K562 (cell line): ENCODE data around the gene FN1. TPM values are rescaled to one million over a fixed set of nuclear protein-coding genes. Genes with fewer than 3 reads are reported as not detected.

ENCODE experiments used
- ATAC-seq: fragments of 200-7000 bp; cut with Tn5 transposase; 3 replicates; pipeline ENCODE4 v1.9.1; 2020; ENCODE audit warnings: moderate library complexity
- BruUV-seq: library from RNA; stranded (reverse); fragments of 400-500 nt; replicated peaks from 2 replicates; lab custom pipeline; 2021; lab: Mats Ljungman, UMichigan
- CTCF ChIA-PET: fragments of 300-600 bp; formaldehyde crosslinking; extraction: SDS; loops from one replicate; lab custom pipeline; 2021; ENCODE audit warnings: low intra/inter-chr PET ratio; lab: Yijun Ruan, JAX
- POLR2A ChIA-PET: fragments of 300-600, 350-650 bp; sonication (Branson Sonifier 250); formaldehyde crosslinking; extraction: SDS; loops from one replicate; lab custom pipeline; 2021; ENCODE audit warnings: antibody characterized with exemption, inconsistent platforms; lab: Yijun Ruan, JAX
- DNase-seq, 4 experiments: peaks; one replicate each; pipeline versions ENCODE4 v3.0.0 to v3.0.0-alpha.2; 2011 to 2018; ENCODE audit warnings: low spot score in 3 of 4, mixed read lengths in 3 of 4; ENCODE audit errors: extremely low read depth in 1 of 4
- FAIRE-seq: peaks from 2 replicates; lab custom pipeline; 2011; peaks lifted over from hg19 to GRCh38; lab: Jason Lieb, UNC
- H2AFZ ChIP-seq: 2 replicates; pipeline ENCODE4 v1.6.0; 2011; ENCODE audit warnings: low read depth, low read length, control low read depth, inconsistent platforms
- H3K27ac ChIP-seq: fragments of 200-600 bp; 3 replicates; pipeline ENCODE4 v1.8.0; 2011; ENCODE audit warnings: low read depth, mild to moderate bottlenecking, control low read depth, inconsistent platforms, low read length, moderate library complexity, mixed read lengths; ENCODE audit errors: extremely low read depth
- H3K27me3 ChIP-seq, 2 experiments: fragments of 300-600 bp in 1 of 2; 2 replicates in 1 of 2; 3 replicates in 1 of 2; pipeline versions ENCODE4 v1.6.0 to v1.8.0; 2011; ENCODE audit warnings: inconsistent platforms in 2 of 2, low read length in 2 of 2, mild to moderate bottlenecking in 1 of 2, mixed read lengths in 1 of 2, moderate library complexity in 1 of 2; ENCODE audit not compliant: control insufficient read depth in 2 of 2, insufficient read depth in 2 of 2
- H3K36me3 ChIP-seq: fragments of 300-600 bp; 3 replicates; pipeline ENCODE4 v1.8.0; 2011; ENCODE audit warnings: mild to moderate bottlenecking, low read length, inconsistent platforms; ENCODE audit not compliant: control insufficient read depth, insufficient read depth
- H3K4me1 ChIP-seq, 2 experiments: fragments of 200-600 bp in 1 of 2; replicated peaks in 1 of 2; 2 replicates in 1 of 2; 3 replicates in 1 of 2; pipeline versions ENCODE4 v1.5.1 to v1.8.0; 2011; ENCODE audit warnings: inconsistent platforms in 2 of 2, low read length in 2 of 2, mild to moderate bottlenecking in 1 of 2, mixed read lengths in 1 of 2, moderate library complexity in 1 of 2; ENCODE audit not compliant: control insufficient read depth in 2 of 2, insufficient read depth in 2 of 2
- H3K4me2 ChIP-seq: 2 replicates; pipeline ENCODE4 v1.6.1; 2011; ENCODE audit warnings: low read length, control low read depth, inconsistent platforms, mixed read lengths; ENCODE audit not compliant: insufficient read depth
- H3K4me3 ChIP-seq: fragments of 200-600 bp; sonication (generic), shearing (Covaris generic); 2 replicates; pipeline ENCODE4 v1.5.1; 2016; ENCODE audit warnings: control low read depth, inconsistent platforms
- H3K79me2 ChIP-seq: fragments of 200-600 bp; 3 replicates; pipeline ENCODE4 v1.8.0; 2011; ENCODE audit warnings: low read length, inconsistent platforms; ENCODE audit not compliant: control insufficient read depth, insufficient read depth
- H3K9ac ChIP-seq, 2 experiments: 2 replicates each; pipeline versions ENCODE4 v1.6.0 to v1.6.1; 2011; ENCODE audit warnings: low read depth in 2 of 2, low read length in 2 of 2, control low read depth in 1 of 2, inconsistent platforms in 1 of 2, mild to moderate bottlenecking in 1 of 2, mixed read lengths in 1 of 2; ENCODE audit not compliant: insufficient read depth in 1 of 2
- H3K9me1 ChIP-seq: one replicate; pipeline ENCODE4 v1.6.0; 2011; ENCODE audit warnings: inconsistent platforms, mild to moderate bottlenecking, low read length, moderate library complexity; ENCODE audit not compliant: control insufficient read depth, insufficient read depth
- H3K9me3 ChIP-seq: replicated peaks from 2 replicates; pipeline ENCODE4 v1.5.1; 2011; ENCODE audit warnings: low read depth, low read length, inconsistent platforms; ENCODE audit not compliant: control insufficient read depth, insufficient read depth
- H4K20me1 ChIP-seq: replicated peaks from 2 replicates; pipeline ENCODE4 v1.6.1; 2011; ENCODE audit warnings: low read length, inconsistent platforms, mixed read lengths; ENCODE audit not compliant: control insufficient read depth, insufficient read depth
- CREB3 ChIP-seq: fragments of 450-650 bp; conservative IDR thresholded peaks from 2 replicates; pipeline ENCODE4 v1.6.1; 2016; ENCODE audit warnings: missing genetic modification characterization, low read depth, mild to moderate bottlenecking, missing compliant biosample characterization, moderate library complexity
- FOXA1 ChIP-seq: fragments of 450-650 bp; IDR thresholded peaks from 2 replicates; pipeline ENCODE4 v1.6.1; 2016; ENCODE audit warnings: mild to moderate bottlenecking, borderline replicate concordance
- HDAC6 ChIP-seq: IDR thresholded peaks from 2 replicates; pipeline ENCODE4 v1.6.1; 2012; ENCODE audit warnings: low read depth, mild to moderate bottlenecking, control low read depth, inconsistent platforms, low read length, moderate library complexity
- POLR2B ChIP-seq: fragments of 450-650 bp; IDR thresholded peaks from 2 replicates; pipeline ENCODE4 v1.6.1; 2018; ENCODE audit warnings: low read depth; ENCODE audit not compliant: partially characterized antibody
- SIX5 ChIP-seq, 2 experiments: IDR thresholded peaks; 2 replicates each; pipeline ENCODE4 v1.6.1; 2011; ENCODE audit warnings: low read length in 2 of 2, borderline replicate concordance in 1 of 2, low read depth in 1 of 2, mild to moderate bottlenecking in 1 of 2, moderate library complexity in 1 of 2; ENCODE audit not compliant: insufficient read depth in 1 of 2
- XRCC4 ChIP-seq: IDR thresholded peaks from one replicate; pipeline ENCODE4 v1.6.1; 2011; ENCODE audit not compliant: insufficient read depth, insufficient read length; ENCODE audit errors: extremely low read depth
- ZBTB7A ChIP-seq: IDR thresholded peaks from 2 replicates; pipeline ENCODE4 v1.6.1; 2011; ENCODE audit warnings: low read depth, mild to moderate bottlenecking, low read length, moderate library complexity, borderline replicate concordance; ENCODE audit not compliant: control insufficient read depth
- ZC3H8 ChIP-seq: fragments of 450-650 bp; IDR thresholded peaks from 2 replicates; pipeline ENCODE4 v1.6.1; 2017
- ZFP36 ChIP-seq: fragments of 150-350 bp; IDR thresholded peaks from 2 replicates; pipeline ENCODE4 v1.6.1; 2018; ENCODE audit warnings: low read length, low read depth; ENCODE audit not compliant: partially characterized antibody
- ZFX ChIP-seq: sonication (generic); formaldehyde crosslinking; IDR thresholded peaks from 2 replicates; pipeline ENCODE4 v1.8.0; 2022; ENCODE audit warnings: mild to moderate bottlenecking, missing genetic modification reagents, moderate library complexity
- ZNF165 ChIP-seq: fragments of 250-450 bp; sonication (Bioruptor Pico); IDR thresholded peaks from 2 replicates; pipeline ENCODE4 v1.4.0; 2020; ENCODE audit warnings: borderline replicate concordance
- ZNF224 ChIP-seq: sonication (generic); formaldehyde crosslinking; IDR thresholded peaks from 2 replicates; pipeline ENCODE4 v1.8.0; 2022; ENCODE audit warnings: mild to moderate bottlenecking, missing genetic modification reagents
- ZNF253 ChIP-seq: fragments of 250-450 bp; sonication (Bioruptor Pico); conservative IDR thresholded peaks from 2 replicates; pipeline ENCODE4 v1.6.1; 2021; ENCODE audit warnings: mild to moderate bottlenecking
- ZNF41 ChIP-seq: fragments of 250-450 bp; sonication (Bioruptor Pico); conservative IDR thresholded peaks from 2 replicates; pipeline ENCODE4 v1.4.0; 2020; ENCODE audit warnings: mild to moderate bottlenecking
- ZSCAN29 ChIP-seq: fragments of 450-650 bp; IDR thresholded peaks from 2 replicates; pipeline ENCODE4 v1.6.1; 2017
- WGBS: fragments of 100-300 bp; shearing (Covaris generic); methylation state at CpG from one replicate; pipeline ENCODE4 v1.1.6; 2016; ENCODE audit warnings: low coverage, mixed read lengths; ENCODE audit not compliant: insufficient coverage; ENCODE audit errors: missing lambda C conversion rate; 5-methylcytosine and 5-hydroxymethylcytosine counted together
- in situ Hi-C: fragments of 300-500 bp; cut with MboI; formaldehyde crosslinking; loops from 4 replicates; pipeline ENCODE4 v1.15.0; 2018; ENCODE audit warnings: inconsistent platforms, mixed read lengths
- intact Hi-C: fragments of 100-400 bp; cut with micrococcal nuclease; formaldehyde crosslinking; loops from 2 replicates; pipeline ENCODE4 v1.14.2; 2022
- polyA plus RNA-seq, 8 experiments: library from polyadenylated mRNA; depleted of rRNA in 4 of 8; stranded (reverse) in 5 of 8; unstranded in 3 of 8; fragments of >200 nt; fragmentation: Nextera tagmentation in 2 of 8; fragmentation: Illumina TruSeq in 1 of 8; extraction: Ambion mirVana in 2 of 8; extraction: Trizol in 1 of 8; gene quantifications; 2 replicates each; pipeline versions ENCODE4 v1.2.1 to v1.2.3, GENCODE V29; 2011 to 2014; ENCODE audit warnings: inconsistent platforms in 1 of 8, missing spikeins in 1 of 8
- total RNA-seq, 7 experiments: library from RNA; depleted of rRNA in 6 of 7; stranded (reverse); fragments of >200 nt in 6 of 7; fragmentation: Illumina TruSeq in 2 of 7; extraction: Trizol in 2 of 7; gene quantifications; 2 replicates each; pipeline versions ENCODE4 v1.2.1 to v1.2.3, GENCODE V29; 2011 to 2021; ENCODE audit warnings: low replicate concordance in 1 of 7
- TF ChIP-seq, protein P1 (sequence below): sonication (generic); formaldehyde crosslinking; IDR thresholded peaks from 2 replicates; pipeline ENCODE4 v1.8.0; 2022; ENCODE audit warnings: mild to moderate bottlenecking, missing genetic modification reagents
- TF ChIP-seq, protein P2 (sequence below): fragments of 250-450 bp; sonication (Bioruptor Pico); IDR thresholded peaks from 2 replicates; pipeline ENCODE4 v1.4.0; 2020; ENCODE audit warnings: mild to moderate bottlenecking, moderate library complexity

FN1 gene
- total and polyA plus RNA-seq, 9 of the 15 experiments (the other 6 are each of a cell fraction or from before 2014, with no cell fraction given): 7.4 to 19.1 (median 11.2) TPM

DNA sequence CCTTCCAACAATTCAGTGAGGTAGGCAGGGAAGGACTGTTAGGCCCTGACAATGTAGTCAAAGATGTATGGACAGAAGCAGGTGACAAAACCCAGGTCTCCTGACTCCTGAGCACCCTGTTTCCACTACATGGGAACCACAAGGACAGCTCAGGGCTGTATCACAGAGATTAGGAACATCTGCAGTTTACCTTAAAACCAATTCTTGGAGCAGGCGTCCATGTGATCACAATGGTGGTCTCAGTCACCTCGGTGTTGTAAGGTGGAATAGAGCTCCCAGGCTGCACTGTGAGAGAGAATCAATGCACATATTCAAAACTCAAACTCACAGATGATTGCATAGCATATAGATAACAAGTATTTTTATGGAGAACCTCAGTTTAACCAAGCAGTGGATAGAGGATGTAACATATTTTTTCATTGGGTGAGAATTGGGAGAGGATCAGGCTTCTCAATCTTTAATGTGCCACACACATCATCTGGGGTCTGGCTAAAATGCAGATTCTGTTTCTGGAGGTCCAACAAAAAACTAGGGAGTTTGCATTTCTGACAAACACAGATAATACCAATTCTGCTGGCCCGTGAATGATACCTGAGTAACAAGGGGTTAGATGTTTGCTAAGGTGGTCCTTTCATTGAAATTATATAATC, 36.7 kb downstream of the FN1 start:
- Histone ChIP-seq H3K79me2 (no peaks in the 10 kb centered on the region), H4K20me1 (no peaks in the 10 kb centered on the region), H3K9me1 (no peaks in the 10 kb centered on the region), H3K27me3 (no peaks in the 10 kb centered on the region), H3K27ac (no peak overlapping the region), H3K36me3 (peaks cover 3% of the 10 kb centered on the region; the same call in 1 of the 3 replicates), H3K4me2 (no peak overlapping the region), H3K4me3 (no peak overlapping the region), H3K9ac (no peak overlapping the region), H2AFZ (no peak overlapping the region), H3K9me3 (no peaks in the 10 kb centered on the region), H3K4me1 (no peaks in the 10 kb centered on the region)
- intact Hi-C loops (no loop called here), in situ Hi-C loops (no loop called here)
- no peak for DNase-seq
- no peak for ATAC-seq
- CTCF ChIA-PET: interaction anchor here (0.6 kb wide), 1 partner anchor 641 kb away, joined by 3 read pairs; no protein-coding TSS in a partner anchor
- POLR2A ChIA-PET: interaction anchor here (0.9 kb wide), 1 partner anchor 12 kb away, joined by 3 read pairs; no protein-coding TSS in a partner anchor
- WGBS: 35% methylated on average over 3 of the region's 3 CpGs
- no TSS peak for BruUV-seq
- TF ChIP-seq, protein P1, sequence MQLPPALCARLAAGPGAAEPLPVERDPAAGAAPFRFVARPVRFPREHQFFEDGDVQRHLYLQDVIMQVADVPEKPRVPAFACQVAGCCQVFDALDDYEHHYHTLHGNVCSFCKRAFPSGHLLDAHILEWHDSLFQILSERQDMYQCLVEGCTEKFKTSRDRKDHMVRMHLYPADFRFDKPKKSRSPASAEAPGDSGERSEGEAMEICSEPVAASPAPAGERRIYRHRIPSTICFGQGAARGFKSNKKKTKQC (CRISPR knock-in tag): no peak
- TF ChIP-seq ZFX (CRISPR knock-in tag) (no peak), HDAC6 (no peak), ZNF253 (no peak), SIX5 (IDR thresholded peaks at IDR 0.05; ENCODE audit: borderline replicate concordance in 1 of 2, insufficient read depth in 1 of 2, low read depth in 1 of 2, low read length in 2 of 2) (no peak), CREB3 (tag) (no peak), ZBTB7A (no peak), ZSCAN29 (no peak), POLR2B (no peak), ZNF41 (CRISPR knock-in tag) (no peak), XRCC4 (no peak), FOXA1 (no peak), ZNF224 (no peak), ZC3H8 (no peak), ZNF165 (CRISPR knock-in tag) (no peak), ZFP36 (no peak)
- TF ChIP-seq, protein P2, sequence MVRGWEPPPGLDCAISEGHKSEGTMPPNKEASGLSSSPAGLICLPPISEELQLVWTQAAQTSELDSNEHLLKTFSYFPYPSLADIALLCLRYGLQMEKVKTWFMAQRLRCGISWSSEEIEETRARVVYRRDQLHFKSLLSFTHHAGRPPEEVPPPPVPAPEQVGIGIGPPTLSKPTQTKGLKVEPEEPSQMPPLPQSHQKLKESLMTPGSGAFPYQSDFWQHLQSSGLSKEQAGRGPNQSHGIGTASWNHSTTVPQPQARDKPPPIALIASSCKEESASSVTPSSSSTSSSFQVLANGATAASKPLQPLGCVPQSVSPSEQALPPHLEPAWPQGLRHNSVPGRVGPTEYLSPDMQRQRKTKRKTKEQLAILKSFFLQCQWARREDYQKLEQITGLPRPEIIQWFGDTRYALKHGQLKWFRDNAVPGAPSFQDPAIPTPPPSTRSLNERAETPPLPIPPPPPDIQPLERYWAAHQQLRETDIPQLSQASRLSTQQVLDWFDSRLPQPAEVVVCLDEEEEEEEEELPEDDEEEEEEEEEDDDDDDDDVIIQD (CRISPR knock-in tag): no peak
- no peak for FAIRE-seq
